Activated naive CD8-positive, alpha-beta T cell treated with anti-CD3 and anti-CD28 coated beads, Interleukin-2, amount 50 U/mL, for 16 hours (primary cell): ENCODE results near the gene CALML3.

Experiments
- DNase-seq: peaks from one replicate; pipeline ENCODE4 v3.0.0-alpha.2; 2020; ENCODE audit warnings: low read depth, low spot score

The CALML3 gene

DNA sequence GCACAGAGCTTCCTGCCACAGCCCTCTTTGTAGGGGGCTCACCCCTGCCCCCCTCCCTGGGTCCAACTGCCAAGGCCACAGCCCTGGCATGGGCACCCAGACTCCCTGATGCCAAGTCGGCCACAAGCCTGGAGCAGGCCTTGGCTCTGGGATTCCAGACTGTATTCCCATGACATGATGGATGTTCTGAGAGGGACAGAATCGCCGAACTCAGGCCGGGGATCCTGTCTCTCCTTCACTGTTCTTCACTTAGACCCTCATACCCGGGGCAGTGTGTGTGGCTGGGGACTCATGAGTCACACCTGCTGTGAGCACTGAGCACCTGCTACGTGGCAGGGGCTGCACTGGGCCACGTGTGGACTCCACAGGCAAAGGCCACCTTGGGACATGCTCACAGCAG is 33.3 kb upstream of the CALML3 start:
- DNase-seq = no peak

DNA sequence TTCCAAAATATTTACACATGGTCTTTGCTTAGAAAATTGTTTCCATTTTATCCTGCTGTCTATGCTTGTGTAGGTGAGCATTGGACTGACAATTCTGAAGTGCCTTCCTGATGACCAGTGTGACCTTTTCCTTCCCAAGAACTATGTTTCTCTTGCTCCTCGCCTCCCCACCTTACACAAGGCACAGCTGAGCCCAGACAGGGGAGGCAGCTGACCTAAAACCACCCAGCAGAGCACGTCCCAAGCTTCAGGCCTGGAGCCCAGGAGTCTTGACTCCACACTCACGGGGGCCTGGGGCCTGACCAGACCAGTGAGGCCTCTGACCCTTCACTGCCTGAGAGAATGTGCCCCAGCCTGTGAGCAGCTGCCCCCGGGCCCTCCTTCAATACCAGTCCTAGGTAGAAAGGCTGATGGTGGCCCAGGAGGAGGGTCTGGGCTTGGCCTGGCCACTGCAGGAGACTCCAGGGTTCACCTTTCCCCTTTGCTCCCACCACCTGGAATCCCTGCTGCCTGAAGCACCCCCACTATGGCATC is 32.4 kb upstream of the CALML3 start:
- DNase-seq = no peak

DNA sequence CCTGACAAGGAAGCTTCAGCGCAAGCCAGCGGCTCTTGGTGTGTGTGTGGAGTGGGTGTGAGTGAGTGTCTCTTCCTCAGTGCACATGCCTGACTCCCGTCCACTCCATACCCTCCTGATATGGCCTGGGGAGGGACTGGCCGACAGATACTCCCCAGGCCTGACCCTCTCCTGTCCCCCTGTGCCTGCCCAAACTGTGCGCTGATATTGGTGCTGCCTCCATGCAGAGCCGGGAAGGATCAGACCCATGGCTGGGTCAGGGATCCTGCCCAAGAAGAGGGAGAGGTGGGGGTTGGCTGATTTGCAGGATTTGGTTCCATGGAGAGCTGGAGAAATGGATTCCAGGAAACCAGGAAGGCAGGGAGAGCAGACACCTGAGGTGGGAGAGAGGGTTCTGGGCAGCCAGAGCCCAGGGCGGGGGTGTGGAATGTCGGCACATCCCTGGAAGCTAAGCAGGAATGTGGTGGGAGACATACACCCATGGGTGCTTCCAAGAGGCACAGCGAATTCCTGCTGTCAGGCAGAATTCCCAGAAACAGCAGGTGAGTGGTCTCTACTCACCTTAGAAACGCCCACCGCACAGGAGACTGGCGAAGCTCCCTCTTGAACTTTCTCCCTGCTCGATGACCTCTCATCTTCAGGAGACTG is 31.7 kb upstream of the CALML3 start:
- no peak for DNase-seq

DNA sequence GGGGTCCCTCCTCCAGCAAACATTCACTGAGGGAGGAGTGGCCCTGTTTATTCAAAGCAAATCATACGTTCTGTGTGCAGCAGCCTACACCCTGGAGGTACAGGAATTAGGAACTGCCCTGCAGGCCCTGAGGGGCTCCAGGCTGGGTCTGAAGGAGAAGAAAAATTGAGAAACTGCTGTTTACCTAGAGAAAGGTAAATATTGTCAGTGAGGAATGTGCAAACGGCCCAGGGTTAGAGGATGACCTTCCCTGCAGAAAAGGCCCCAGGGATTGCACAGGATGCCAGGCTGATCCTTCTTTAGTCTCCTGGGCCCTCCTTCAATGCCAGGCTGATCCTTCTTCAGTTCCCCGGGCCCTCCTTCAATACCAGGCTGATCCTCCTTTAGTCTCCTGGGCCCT is 31.1 kb upstream of the CALML3 start:
- no peak for DNase-seq

DNA sequence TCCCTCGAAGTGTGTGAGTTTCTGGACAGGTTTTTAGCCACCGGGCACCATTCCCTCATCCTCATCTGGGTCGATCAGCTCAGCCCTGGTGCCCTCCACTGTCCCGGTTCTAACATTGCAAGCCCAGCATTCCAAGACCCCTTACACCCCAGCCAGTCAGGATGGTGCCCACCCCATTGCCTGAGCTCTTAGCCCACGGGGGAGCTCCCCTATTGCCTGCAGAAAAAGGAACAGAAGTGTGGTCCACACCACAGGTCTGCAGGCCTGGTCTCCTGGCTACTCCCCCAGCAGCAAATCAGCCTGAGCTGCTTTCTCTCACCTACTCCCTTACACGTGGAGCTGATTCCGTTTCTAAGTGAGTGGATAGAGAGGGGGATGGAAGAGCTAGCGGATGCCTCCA is 30.1 kb upstream of the CALML3 start:
- no peak for DNase-seq

DNA sequence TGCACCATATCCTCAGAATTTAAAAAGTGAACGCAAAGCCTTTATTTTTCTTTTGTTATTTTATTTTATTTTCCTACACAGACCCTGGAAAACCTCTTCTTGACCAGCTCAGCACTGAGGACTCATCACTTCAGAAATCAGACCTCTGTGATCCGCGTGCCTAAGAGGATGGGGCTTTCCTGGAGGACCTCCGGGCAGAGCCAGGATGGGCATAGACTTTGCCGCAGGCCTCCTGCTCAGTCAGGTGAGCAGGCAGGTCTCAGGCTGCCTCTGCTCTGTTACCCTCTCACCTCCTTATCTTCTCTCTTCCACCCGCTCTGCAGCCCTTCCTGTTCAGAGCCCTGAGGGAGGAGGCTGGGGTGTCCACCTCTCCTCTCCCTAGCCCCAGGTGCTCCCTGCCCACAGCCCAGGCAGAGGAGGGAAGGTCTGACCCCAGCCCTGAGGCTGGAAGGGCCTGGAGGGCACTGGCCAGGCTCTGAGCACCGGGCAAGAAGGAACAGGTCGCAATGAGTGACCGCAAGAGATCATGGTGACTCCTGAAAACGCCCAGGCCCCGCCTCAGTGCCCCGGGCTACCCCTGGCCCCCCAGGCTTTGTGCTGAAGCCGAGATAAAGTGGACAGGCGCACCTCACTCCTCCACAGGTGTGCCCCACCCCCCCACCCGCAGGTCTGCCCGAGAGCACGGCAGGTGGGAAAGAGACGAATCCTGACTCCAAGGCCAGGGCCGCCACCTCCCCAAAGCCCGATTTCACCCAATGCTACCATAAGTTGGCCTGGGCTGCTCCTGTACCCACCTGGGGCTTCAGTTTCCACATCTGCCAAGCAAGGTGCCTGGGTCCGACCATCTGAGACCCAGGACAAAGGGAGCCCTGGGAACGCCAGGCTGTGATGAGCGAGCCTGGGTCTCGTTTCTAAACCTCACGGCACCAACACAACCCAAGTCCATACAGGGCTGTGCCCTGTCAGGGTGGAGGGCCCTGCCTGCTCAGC is 28.2 kb upstream of the CALML3 start:
- DNase-seq = no peak

DNA sequence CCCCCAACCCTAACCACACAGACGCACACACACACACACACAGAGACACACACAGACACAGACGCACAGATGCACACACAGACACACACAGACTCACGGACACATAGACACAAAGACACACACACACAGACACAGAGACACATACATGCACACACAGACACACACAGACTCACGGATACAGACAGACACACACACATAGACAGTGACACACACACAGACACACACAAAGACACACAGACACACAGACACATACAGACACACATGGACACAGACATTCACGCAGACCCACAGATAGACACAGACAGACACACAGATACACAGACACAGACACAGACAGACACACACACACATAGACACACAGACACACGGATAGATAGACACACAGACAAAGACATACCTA is 27.5 kb upstream of the CALML3 start:
- DNase-seq = no peak

DNA sequence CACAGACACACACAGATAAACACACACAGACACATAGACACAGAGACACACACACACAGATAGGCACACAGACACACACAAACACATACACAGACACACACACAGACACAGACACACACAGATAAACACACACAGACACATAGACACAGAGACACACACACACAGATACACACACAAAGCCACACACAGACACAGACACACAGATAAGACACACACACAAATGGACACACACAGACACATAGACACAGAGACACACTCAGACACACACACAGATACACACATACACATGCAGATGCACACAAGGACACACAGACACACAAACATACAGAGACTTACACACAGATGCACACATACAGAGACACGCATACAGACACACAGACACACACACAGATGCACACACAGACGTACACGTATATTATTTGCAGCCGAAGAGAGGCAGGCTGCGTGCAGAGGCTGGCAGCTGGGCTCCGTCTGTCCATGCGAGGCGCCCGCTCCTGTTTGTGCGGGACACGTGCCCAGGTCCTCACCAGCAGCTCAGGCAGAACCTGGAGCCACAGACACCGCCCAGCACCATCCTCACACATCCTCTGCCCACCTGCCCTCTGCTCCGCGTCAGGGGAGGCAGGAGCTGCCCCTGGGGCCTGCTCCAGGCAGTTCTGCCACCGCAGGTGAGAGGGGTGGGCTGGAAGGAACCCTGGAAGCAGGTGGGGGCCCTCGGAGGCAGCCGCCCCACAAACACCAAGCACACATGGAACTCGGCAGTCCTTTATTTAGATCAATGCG is 26.6 kb upstream of the CALML3 start:
- no peak for DNase-seq

DNA sequence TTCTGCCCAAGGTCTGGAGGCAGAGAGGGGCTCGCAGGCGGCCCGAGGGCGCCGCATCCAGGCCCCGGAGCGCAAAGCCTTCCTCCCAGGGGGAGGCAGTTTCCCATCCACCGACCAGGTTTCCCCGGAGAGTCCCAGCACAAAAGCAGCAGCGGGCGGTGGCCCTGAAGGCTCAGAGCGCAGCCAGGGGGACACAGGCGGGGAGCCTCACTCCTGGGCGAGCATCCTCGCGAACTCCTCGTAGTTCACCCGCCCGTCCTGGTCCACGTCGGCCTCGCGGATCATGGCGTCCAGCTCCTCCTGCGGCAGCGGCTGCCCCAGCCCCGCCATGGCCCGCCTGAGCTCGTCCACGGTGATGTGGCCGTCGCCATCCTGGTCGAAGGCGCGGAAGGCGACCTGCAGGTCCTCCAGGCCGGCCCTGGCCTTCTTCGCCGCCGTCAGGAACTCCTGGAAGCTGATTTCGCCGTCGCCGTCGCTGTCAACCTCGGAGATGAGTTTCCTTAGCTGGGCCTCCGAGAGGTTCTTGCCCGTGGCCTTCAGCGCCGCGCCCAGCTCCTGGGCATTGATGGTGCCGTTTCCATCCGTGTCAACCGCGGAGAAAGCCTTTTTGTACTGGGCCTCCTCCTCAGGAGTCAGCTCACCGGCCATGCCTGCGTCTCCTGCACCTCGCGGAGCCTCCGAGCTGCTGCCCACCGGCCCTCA is 25.8 kb upstream of the CALML3 start:
- no peak for DNase-seq

DNA sequence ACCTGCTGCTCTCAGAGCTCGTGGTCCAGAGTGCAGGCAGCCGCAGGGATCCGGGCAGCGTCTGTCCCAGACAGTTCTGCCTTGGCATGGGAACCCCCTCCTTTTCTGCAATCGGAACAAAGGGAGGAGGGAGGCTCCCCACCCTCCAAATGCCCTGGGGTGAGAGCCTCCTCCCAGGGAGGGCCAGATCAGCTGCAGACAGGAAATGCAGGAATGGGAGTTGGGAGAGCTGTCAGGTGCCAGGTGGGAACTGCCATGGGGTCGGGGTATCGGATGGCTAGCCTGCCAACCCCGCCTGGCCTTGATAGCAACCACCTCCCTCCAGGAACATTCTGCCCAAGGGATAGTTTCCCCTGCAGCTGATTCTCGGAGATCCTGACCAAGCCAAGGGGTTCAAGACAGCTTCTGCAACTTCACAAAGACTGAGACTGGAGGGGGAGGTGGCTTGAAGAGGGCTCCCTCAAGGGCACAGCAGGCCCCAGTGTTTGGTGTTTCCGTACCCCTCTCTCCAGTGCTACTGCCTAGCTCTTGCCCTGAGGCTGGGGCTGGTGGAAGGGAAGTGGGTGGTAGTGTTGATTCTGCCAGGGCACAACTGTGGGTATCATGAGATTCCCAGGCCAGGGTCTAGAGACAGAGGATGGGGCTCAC is 25.1 kb upstream of the CALML3 start, which contains the start of gene CALML5:
CALML5 (minus strand) TSS at position 78 of the 648 bp plus-strand sequence. CDS start 132 bp downstream, outside the sequence.
- no peak for DNase-seq

DNA sequence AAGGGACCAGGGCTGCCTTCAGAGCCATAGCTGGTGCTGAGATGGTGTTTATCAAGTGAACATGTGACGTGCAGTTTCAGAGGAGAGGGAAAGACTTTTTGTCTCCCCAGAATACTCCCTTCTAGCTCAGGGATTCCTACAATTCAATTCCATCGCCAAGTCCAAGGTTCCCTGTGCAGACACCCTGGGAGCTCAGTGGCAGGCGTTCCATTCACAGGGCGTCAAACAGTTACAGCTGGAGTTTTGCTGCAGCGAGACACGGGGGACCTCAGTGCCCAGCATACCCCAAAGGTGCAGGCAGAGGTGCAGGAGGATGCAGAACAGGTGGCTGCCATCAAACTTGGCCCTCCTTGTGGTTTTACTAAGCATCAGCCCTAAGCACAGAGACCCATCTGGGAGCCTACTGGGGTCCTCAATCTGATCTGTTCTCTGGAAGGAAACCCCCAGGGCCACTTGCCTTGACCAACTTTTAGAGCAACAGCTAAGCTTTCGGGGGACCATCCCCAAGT is 24.5 kb upstream of the CALML3 start:
- DNase-seq = no peak

DNA sequence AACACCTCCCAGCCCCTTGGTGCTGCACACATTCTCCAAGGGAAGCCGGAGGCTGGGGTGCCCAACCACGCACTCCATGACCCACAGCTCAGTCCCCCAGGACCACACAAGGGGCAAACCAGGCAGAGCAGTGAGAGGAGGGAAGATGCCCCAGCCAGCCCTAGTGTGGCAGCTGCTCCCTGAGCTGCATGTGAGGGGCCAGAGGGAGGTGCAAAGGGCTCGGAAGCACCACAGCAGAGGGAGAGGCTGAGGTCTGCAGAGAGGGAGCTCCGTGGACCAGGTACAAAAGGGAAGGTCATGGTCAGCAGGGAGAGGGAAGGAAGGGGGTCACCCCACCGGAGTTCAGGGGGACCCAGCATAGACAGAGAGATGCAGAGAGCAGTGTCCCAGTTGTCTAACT is 23.9 kb upstream of the CALML3 start:
- DNase-seq = no peak

DNA sequence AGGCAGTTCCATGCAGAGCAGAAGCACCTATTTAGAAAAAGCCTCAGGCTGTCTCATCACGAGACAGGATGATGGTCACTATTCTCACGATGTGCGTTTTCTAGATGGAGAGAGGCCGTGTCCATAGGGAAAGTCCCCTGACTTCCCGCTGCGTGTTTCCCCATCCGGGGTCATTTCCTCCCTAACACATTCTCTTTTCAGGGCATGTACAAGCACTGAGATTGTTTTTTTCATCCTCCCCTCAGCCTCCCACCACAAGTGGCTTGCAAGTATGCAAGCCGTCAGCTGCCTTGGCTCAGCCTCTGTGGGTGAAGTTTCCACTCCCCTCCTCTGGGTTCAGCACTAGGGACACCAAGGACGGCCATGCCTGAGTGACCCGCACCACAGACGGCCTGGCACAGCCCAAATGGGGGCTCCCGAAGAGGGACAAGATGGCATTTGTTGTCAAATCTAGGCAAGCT is 22.7 kb upstream of the CALML3 start:
- DNase-seq = no peak

DNA sequence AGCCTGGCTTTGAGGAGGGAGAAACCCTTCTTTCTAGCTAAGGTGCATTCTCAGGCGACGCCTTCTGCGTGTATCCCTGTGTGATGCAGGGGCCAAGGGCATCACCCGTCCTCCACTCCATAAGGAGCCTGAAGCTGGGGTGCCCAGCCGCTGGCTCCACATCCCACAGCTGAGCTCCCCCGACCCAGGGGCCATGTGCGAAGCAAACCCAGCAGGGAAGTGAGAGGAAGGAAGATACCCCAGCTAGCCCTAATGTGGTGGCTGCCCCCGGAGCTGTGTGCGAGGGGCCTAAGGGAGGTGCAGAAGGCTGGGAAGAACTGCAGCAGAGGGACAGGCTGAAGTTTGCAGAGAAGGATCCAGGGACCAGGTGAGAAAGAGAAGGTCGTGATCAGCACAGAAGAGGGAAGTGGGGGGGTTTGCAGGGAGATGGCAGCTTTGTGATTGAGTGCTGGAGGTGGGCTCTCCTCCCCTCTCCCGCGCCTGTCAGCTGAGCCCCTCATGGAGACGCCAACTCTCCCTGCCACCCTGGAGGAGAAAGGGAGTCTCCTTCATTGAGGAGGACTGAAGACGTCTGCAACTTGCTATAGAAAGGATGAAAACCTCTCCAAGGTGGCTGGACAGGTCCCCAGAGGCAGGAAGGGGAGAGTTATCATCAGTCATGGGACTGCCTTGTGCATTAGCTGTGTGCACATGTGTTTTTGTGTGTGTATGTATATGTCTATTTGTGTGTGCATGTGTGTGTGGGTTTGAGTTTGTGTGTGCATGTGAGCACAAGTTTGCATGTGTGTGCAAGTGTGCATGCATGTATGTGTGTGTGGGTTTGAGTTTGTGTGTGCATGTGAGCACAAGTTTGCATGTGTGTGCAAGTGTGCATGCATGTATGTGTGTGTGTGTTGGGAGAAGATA is 21.9 kb upstream of the CALML3 start:
- no peak for DNase-seq

DNA sequence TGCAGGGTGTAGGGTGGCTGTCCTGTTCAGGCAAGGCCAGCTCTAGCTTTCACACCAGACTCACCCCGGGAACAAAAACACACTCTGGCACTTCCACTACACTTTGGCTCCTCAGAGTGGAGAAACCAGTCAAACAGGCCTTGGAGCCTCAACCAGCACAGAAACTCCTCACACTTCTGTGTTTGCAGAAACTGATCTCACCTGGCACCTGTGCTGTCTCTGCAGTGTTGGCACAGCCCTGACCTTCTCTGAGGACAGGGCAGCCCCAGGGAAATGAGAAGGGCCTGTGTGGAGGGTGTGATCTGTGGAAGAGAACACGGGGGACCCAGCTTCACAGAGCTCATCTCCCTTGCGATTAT is 21.3 kb upstream of the CALML3 start:
- DNase-seq = no peak

DNA sequence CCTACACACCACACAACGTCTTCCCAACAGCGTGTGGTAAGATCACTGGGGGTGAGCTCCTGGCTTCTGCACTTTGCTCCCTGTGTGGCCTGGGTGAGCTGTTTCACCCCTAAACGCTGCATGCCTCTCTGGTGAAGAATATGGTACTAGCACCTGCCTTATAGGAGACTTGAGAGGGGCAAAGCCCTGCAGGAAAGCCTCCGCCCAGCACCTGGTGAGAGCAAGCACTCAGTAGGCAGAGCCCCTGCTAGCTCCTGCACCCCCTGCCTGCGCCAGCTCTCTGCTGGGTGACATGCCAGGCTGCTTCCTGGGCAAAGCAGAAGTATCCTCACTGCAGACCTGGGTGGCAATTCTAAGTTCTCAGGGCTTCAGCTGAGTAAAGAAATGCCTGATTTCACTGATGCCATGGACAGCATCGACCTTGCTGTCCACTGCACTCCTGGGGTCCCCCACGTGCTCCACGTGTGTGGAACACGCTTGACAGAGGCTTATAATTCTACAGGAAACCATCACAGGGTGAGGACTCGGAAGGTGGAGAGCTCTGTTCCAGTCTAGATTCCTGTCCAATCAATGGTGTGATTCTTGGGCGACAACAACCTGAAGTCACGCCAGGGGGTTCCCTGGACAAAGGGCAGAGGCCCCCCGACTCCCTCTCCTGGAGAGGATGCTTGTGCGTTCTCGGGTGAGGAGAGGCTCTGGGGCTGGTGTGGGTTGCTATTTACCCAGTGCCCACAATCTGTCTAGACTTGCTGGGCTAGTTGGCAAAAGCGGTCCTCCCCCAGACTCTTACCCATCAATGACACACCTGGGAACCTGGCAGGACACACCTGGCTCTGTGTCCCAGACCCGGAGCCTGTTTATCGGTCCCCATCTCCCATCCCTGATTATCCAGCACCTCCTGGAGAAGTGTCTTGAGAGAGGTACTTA is 20.4 kb upstream of the CALML3 start:
- no peak for DNase-seq

DNA sequence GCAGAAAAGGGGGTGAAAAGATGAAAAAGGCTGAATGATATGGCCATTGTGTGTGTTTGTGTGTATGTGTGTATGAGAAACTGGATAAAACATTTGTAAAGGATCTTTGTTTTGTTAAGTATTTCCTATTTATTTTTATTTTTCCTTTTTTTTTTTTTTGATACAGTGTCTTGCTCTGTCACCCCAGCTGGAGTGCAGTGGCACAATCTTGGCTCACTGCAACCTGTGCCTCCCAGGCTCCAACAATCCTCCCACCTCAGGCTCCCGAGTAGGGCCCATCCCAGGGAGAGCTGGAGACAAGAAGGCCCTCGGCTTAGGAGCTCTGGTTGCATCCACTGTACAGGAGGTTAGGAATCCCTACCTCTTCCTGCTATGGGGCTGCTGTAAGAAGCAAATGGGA is 18.5 kb upstream of the CALML3 start:
- no peak for DNase-seq
